ENCODE results near the gene NRXN2. TPM values are rescaled to one million over a fixed set of nuclear protein-coding genes. Genes with fewer than 3 reads are reported as not detected.

Gene NRXN2
- total and polyA plus RNA-seq, 2 donors (not counting 3 experiments of a cell fraction or from before 2014, with no cell fraction given) = not detected

GRCh38 chr11:64566042-64566914 lies 156.7 kb downstream of the NRXN2 start:
- H3K27ac ChIP-seq (ENCODE audit: insufficient read depth, low read depth, low read length) = no peak overlapping the region
- CTCF ChIA-PET = interaction anchor here (1.0 to 1.8 kb wide), 4 partner anchors 12 to 117 kb away, joined by 3 to 6 read pairs (median 4); no protein-coding TSS in a partner anchor
- FAIRE-seq (peak; percentile 79), DNase-seq (ENCODE audit: low read depth, low spot score) (peak; percentile 65)
- no peaks in the 10 kb centered on the region for H3K9me3 ChIP-seq (replicated peaks; ENCODE audit: control insufficient read depth, insufficient read depth, low read length)
- no peak overlapping the region for H3K4me2 ChIP-seq (ENCODE audit: insufficient read depth, low read length)
- H3K27me3 ChIP-seq (ENCODE audit: control insufficient read depth in 2 of 2, insufficient read depth in 2 of 2, low read length in 2 of 2) = no peaks in the 10 kb centered on the region
- H3K9ac ChIP-seq (replicated peaks; ENCODE audit: extremely low read depth, insufficient read depth, low read length) = no peak overlapping the region
- no peaks in the 10 kb centered on the region for H3K4me1 ChIP-seq (ENCODE audit: control insufficient read depth, extremely low read depth, insufficient read depth, low read length)
- no peak overlapping the region for H3K4me3 ChIP-seq (replicated peaks in 1 of 3; ENCODE audit: insufficient read depth in 1 of 3, low read depth in 1 of 3, low read length in 3 of 3)
- H2AFZ ChIP-seq (ENCODE audit: low read depth, low read length) = peak overlapping the region; percentile 48
- H3K79me2 ChIP-seq (ENCODE audit: control insufficient read depth, insufficient read depth, low read length) = no peaks in the 10 kb centered on the region
- TF ChIP-seq FOS (IDR thresholded peaks at IDR 0.05; ENCODE audit: borderline replicate concordance, insufficient read depth, low read length) (no peak), POLR2A (IDR thresholded peaks at IDR 0.05; ENCODE audit: low read depth, low read length) (no peak), JUN (IDR thresholded peaks at IDR 0.05; ENCODE audit: borderline replicate concordance, insufficient read depth, insufficient read length, low read depth) (no peak), CTCF (IDR thresholded peaks at IDR 0.05; ENCODE audit: extremely low read depth in 1 of 2, insufficient read depth in 1 of 2, low read depth in 1 of 2, low read length in 2 of 2) (no peak), MAX (IDR thresholded peaks at IDR 0.05; ENCODE audit: insufficient read depth, insufficient read length) (no peak), MYC (IDR thresholded peaks at IDR 0.05; ENCODE audit: low read depth, low read length) (no peak), EZH2 (IDR thresholded peaks at IDR 0.05; ENCODE audit: borderline replicate concordance, low read depth, low read length, severe bottlenecking) (no peak), GATA2 (IDR thresholded peaks at IDR 0.05; ENCODE audit: insufficient read depth, insufficient read length, low read depth, low read length) (no peak), POLR2AphosphoS5 (IDR thresholded peaks at IDR 0.05; ENCODE audit: insufficient read depth, low read depth, low read length) (no peak)
- intact Hi-C loops (cut with micrococcal nuclease) = loop anchor here (5.0 kb wide), 1 partner anchor 71 kb away; no protein-coding TSS in a partner anchor
- dilution Hi-C loops (cut with MboI; ENCODE audit: extremely low pct_ligation_motif_present, low sequenced_read_pairs) = no loop called here
- no peaks in the 10 kb centered on the region for H3K36me3 ChIP-seq (ENCODE audit: control insufficient read depth in 2 of 2, extremely low read depth in 1 of 2, insufficient read depth in 2 of 2, low read length in 2 of 2)
- H4K20me1 ChIP-seq (replicated peaks; ENCODE audit: control insufficient read depth, extremely low read depth, insufficient read depth, low read length) = no peaks in the 10 kb centered on the region
- no peaks in the 10 kb centered on the region for H3K9me1 ChIP-seq (replicated peaks; ENCODE audit: control insufficient read depth, extremely low read depth, insufficient read depth, low read length)
- POLR2A ChIA-PET = interaction anchor here (0.7 kb wide), 1 partner anchor 90 kb away, joined by 10 read pairs; no protein-coding TSS in a partner anchor
- BruUV-seq (replicated peaks) = no TSS peak

All from endothelial cell of umbilical vein (primary cell).